ENCODE data around the gene SEC24A. TPM values are rescaled to one million over a fixed set of nuclear protein-coding genes. Genes with fewer than 3 reads are reported as not detected.

Gene SEC24A
- polyA plus RNA-seq, 1 of the 3 experiments (the other 2 are of a cell fraction): 7.4 TPM

GRCh38 chr5:134738133-134738962 lies 89.8 kb downstream of the SEC24A start, which contains the start of gene CAMLG (continued):
- TF ChIP-seq TAF1 (IDR thresholded peaks at IDR 0.05; ENCODE audit: borderline replicate concordance, low read depth, low read length) (peak; percentile 59; the same call in 1 of the 2 replicates), MXI1 (IDR thresholded peaks at IDR 0.05; ENCODE audit: low read depth, low read length) (peak; percentile 56), YY1 (IDR thresholded peaks at IDR 0.05; ENCODE audit: low read depth) (peak; percentile 97), CHD2 (IDR thresholded peaks at IDR 0.05; ENCODE audit: low read length, partially characterized antibody) (peak; percentile 83)

DNA sequence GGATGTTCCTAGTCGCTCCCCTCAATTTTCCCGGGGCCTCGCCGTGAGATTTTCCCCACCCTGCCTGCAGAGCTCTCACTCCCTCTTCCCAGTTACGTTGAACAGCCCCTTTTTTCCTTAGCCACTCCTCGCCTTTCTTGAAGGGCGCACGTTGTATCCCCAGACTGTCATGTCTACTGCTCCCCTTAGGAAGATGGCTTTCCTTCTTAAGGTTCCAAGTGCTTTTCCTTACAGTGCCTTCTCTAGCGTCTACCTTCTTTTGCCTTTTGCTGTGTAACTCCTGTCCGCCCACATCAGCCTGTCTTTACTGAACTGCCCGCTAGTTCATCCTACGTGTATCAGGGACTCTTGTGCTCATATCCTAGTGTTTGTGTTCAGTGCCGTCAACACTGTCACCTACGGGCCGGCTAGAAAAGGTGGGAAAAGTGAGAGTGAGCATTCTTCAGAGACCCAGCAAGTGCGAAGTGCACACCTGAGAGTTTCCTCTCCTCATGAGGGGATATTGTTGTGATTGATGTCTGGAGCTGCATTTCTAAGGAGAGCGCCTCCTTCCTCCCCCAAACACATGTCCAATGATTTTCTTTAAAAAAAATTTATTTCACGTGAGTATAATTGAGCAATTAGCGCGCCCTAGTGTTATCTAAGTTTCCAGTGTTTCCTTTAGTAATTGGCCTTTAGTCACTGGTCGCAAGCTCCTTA lies 90.5 kb downstream of the SEC24A start:
- CTCF ChIA-PET: interaction anchor here (0.7 to 3.5 kb wide), 11 partner anchors 12 to 592 kb away, joined by 3 to 16 read pairs (median 6); partner anchors contain the start of genes C5orf24, DDX46 and PCBD2

More for the DNA sequence above, 90.5 kb downstream of the SEC24A start:
- Histone ChIP-seq H3K79me2 (ENCODE audit: insufficient read depth) (peaks cover 57% of the 10 kb centered on the region), H3K4me2 (peak overlapping the region; percentile 78), H3K27me3 (ENCODE audit: insufficient read depth) (no peaks in the 10 kb centered on the region), H3K4me1 (ENCODE audit: control insufficient read depth in 1 of 2, insufficient read depth in 2 of 2, low read depth in 1 of 2, low read length in 1 of 2) (peaks cover 0 to 12% of the 10 kb centered on the region in 2 experiments; a peak in 2 of 4 replicates), H3K9me2 (no peaks in the 10 kb centered on the region), H3K36me3 (replicated peaks in 1 of 2; ENCODE audit: control insufficient read depth in 1 of 2, insufficient read depth in 2 of 2, low read length in 1 of 2) (peaks cover 6 to 26% of the 10 kb centered on the region in 2 experiments), H3K9ac (peak overlapping the region; percentile 79), H3K4me3 (ENCODE audit: low read depth in 2 of 2, low read length in 1 of 2) (peak overlapping the region; percentile 76 to 84), H2AFZ (ENCODE audit: low read depth) (peak overlapping the region; percentile 84), H3K9me3 (no peaks in the 10 kb centered on the region), H4K20me1 (ENCODE audit: insufficient read depth) (0 out of 2 replicates have a peak, but pooled peaks cover 3% of the 10 kb centered on the region), H3K27ac (ENCODE audit: low read depth in 2 of 2, low read length in 1 of 2) (peak overlapping the region; percentile 65 to 90), H3F3A (replicated peaks; ENCODE audit: insufficient read depth) (peaks cover 8% of the 10 kb centered on the region)
- peak; percentile 48 for DNase-seq
- TF ChIP-seq JUND (IDR thresholded peaks at IDR 0.05): no peak
- no peak for TF ChIP-seq ZBTB33 (IDR thresholded peaks at IDR 0.05; ENCODE audit: borderline replicate concordance, low read depth)
- TF ChIP-seq ELF1 (IDR thresholded peaks at IDR 0.05): no peak
- TF ChIP-seq MEF2A (IDR thresholded peaks at IDR 0.05; ENCODE audit: borderline replicate concordance, low read depth): no peak
- no peak for TF ChIP-seq YY1 (IDR thresholded peaks at IDR 0.05; ENCODE audit: low read depth)
- TF ChIP-seq RXRA (IDR thresholded peaks at IDR 0.05; ENCODE audit: borderline replicate concordance, low read depth): no peak
- TF ChIP-seq FOSL2 (IDR thresholded peaks at IDR 0.05; ENCODE audit: borderline replicate concordance, low read depth): no peak
- peak; percentile 34 for TF ChIP-seq CTCF (IDR thresholded peaks at IDR 0.05)
- TF ChIP-seq MXI1 (IDR thresholded peaks at IDR 0.05; ENCODE audit: low read depth, low read length): peak; percentile 39; the same call in 1 of the 2 replicates
- TF ChIP-seq SMC3 (IDR thresholded peaks at IDR 0.05; ENCODE audit: low read depth, low read length): no peak
- TF ChIP-seq, protein P1, sequence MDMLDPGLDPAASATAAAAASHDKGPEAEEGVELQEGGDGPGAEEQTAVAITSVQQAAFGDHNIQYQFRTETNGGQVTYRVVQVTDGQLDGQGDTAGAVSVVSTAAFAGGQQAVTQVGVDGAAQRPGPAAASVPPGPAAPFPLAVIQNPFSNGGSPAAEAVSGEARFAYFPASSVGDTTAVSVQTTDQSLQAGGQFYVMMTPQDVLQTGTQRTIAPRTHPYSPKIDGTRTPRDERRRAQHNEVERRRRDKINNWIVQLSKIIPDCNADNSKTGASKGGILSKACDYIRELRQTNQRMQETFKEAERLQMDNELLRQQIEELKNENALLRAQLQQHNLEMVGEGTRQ (IDR thresholded peaks at IDR 0.05; ENCODE audit: borderline replicate concordance, low read depth, low read length): no peak
- no peak for TF ChIP-seq CHD2 (IDR thresholded peaks at IDR 0.05; ENCODE audit: low read length, partially characterized antibody)
- POLR2A ChIA-PET: interaction anchor here (0.7 to 2.1 kb wide), 6 partner anchors 19 to 1847 kb away, joined by 3 to 11 read pairs (median 6); partner anchors contain the start of genes DDX46, HSPA4, PCBD2 and TXNDC15
- 5% methylated on average over 21 of the region's 21 CpGs for WGBS (ENCODE audit: low lambda C conversion rate)
